Measurements from ENCODE around the gene SS18L1. TPM values are rescaled to one million over a fixed set of nuclear protein-coding genes. Genes with fewer than 3 reads are reported as not detected.

The SS18L1 gene
- total RNA-seq, 4 donors from 2014 or later, result 6.8 to 12.3 (median 11.1) TPM

GRCh38 chr20:62230696-62231095, 87.1 kb downstream of the SS18L1 start:
- Histone ChIP-seq H3K27ac (no peak overlapping the region), H3K9me3 (no peaks in the 10 kb centered on the region), H3K4me3 (no peak overlapping the region), H3K27me3 (peaks cover 84% of the 10 kb centered on the region), H3K4me1 (no peaks in the 10 kb centered on the region), H3K36me3 (no peaks in the 10 kb centered on the region)
- 83 to 100% methylated on average over 1 of the region's 10 CpGs for WGBS, 2 donors (ENCODE audit: low coverage in 1 of 2)
- peak in 1 of 2 donors; percentile 9 for TF ChIP-seq POLR2A (IDR thresholded peaks at IDR 0.05)
- TF ChIP-seq, protein P1, sequence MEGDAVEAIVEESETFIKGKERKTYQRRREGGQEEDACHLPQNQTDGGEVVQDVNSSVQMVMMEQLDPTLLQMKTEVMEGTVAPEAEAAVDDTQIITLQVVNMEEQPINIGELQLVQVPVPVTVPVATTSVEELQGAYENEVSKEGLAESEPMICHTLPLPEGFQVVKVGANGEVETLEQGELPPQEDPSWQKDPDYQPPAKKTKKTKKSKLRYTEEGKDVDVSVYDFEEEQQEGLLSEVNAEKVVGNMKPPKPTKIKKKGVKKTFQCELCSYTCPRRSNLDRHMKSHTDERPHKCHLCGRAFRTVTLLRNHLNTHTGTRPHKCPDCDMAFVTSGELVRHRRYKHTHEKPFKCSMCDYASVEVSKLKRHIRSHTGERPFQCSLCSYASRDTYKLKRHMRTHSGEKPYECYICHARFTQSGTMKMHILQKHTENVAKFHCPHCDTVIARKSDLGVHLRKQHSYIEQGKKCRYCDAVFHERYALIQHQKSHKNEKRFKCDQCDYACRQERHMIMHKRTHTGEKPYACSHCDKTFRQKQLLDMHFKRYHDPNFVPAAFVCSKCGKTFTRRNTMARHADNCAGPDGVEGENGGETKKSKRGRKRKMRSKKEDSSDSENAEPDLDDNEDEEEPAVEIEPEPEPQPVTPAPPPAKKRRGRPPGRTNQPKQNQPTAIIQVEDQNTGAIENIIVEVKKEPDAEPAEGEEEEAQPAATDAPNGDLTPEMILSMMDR (IDR thresholded peaks at IDR 0.05), result no peak
- no peak for ATAC-seq

DNA sequence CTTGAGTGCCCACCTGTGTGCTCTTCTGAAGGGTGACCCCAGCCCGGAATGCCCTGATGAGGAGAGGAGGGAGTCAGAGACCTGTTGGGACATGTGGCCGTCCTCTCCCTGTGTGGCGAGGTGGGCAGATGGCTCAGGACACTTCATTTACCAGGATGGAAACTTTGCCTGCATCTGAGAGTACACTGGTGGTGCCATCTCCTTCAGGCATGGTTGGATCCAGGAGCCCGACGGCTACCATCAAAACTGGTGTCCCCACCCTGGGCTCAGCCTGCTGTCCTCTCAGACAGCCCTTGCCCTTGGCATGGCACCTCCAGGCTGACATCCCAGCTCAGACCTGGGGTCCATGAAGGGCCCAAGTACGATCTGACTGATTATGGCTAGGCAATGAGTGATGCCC, 87.7 kb downstream of the SS18L1 start:
- Histone ChIP-seq H3K4me1 (no peaks in the 10 kb centered on the region), H3K36me3 (no peaks in the 10 kb centered on the region), H3K9me3 (no peaks in the 10 kb centered on the region), H3K27me3 (peaks cover 78% of the 10 kb centered on the region), H3K27ac (no peak overlapping the region), H3K4me3 (no peak overlapping the region)
- TF ChIP-seq, protein P1 (IDR thresholded peaks at IDR 0.05), result no peak
- TF ChIP-seq POLR2AphosphoS5 (IDR thresholded peaks at IDR 0.05) (no peak), POLR2A (IDR thresholded peaks at IDR 0.05) (no peak), EP300 (IDR thresholded peaks at IDR 0.05) (no peak)
- no CpG with 5 or more reads among the region's 6 CpGs for WGBS, 2 donors (ENCODE audit: low coverage in 1 of 2)
- ATAC-seq, result no peak

Other genes with a start within 250 kb of the SS18L1 start
- gene TAF4, start 77.9 kb upstream of the SS18L1 start, total RNA-seq, result 10 to 100 TPM in 3 of 4 donors, 1 to 10 TPM in 1; 7.6 to 19.9 (median 15.5) TPM
- 10 to 100 TPM; 23.6 to 38.4 (median 35.3) TPM for gene LSM14B, start 21.3 kb upstream of the SS18L1 start, total RNA-seq
- gene PSMA7, start 375 bp upstream of the SS18L1 start, total RNA-seq, result 100 to 1,000 TPM; 253 to 352 (median 303) TPM
- gene MTG2, start 39.3 kb downstream of the SS18L1 start, total RNA-seq, result 10 to 100 TPM; 23.7 to 31.3 (median 30.2) TPM
- gene HRH3, start 76.5 kb downstream of the SS18L1 start, total RNA-seq, result not detected
- gene OSBPL2, start 94.8 kb downstream of the SS18L1 start, total RNA-seq, result 10 to 100 TPM; 36.6 to 57.3 (median 46.7) TPM
- gene ADRM1, start 159.2 kb downstream of the SS18L1 start, total RNA-seq, result 100 to 1,000 TPM; 131 to 182 (median 151) TPM
- 100 to 1,000 TPM in 3 of 4 donors, 10 to 100 TPM in 1; 58.6 to 259 (median 172) TPM for gene LAMA5, start 223.5 kb downstream of the SS18L1 start, total RNA-seq
- 1,000 to 10,000 TPM in 3 of 4 donors, 100 to 1,000 TPM in 1; 383 to 2,881 (median 2,372) TPM for gene RPS21, start 243.3 kb downstream of the SS18L1 start, total RNA-seq